Activated effector memory CD4-positive, alpha-beta T cell treated with Interleukin-2 at 50 U/mL for 16 hours (primary cell): ENCODE results near the gene HINT2.

Experiments
- DNase-seq: peaks from one replicate; pipeline ENCODE4 v3.0.0-alpha.2; 2020

Gene HINT2

DNA sequence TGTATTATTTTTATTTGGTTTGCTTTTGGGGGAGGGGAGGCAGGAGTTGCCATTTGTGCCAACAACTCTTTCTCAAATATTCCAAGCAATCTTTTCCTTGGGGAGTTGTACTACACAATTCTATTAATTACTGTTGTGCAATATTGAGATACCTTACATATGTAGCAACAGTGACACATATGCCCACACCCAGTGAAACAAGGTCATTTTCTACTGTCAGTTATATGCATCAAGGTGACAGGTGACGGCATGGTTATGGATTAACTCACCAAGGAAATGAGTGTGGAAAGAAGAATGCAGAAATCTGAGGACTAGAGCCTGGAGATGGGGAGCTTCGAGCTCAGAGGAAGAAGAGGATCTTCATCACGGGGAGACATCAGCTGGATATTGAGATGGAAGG lies 42.9 kb downstream of the HINT2 start:
- no peak for DNase-seq

- DNase-seq = no peak
Measured at GRCh38 chr9:35771534-35771933, 43.3 kb downstream of the HINT2 start.

- no peak for DNase-seq
Measured at GRCh38 chr9:35771075-35771433, 43.8 kb downstream of the HINT2 start.

DNA sequence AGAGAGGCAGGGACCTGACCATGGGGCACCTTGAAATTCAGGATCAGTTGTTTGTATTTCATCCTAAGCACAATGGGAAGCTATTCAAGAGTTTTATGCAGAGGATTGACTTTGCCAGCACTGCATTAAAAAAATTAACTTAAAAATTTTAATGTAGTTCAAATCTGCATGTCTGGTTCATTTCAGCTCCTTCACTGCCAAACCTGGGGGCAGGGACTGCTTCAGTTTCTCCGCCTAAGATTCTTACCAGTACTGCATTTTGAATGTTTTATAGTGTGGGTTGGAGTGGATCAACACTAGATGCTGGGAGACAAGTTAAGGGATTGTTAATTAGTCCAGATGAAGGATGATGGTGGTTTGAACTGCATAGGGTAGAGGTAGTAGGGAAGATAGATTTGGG lies 45.1 kb downstream of the HINT2 start:
- no peak for DNase-seq

GRCh38 chr9:35767458-35767857 lies 47.4 kb downstream of the HINT2 start:
- no peak for DNase-seq

- no peak for DNase-seq
Measured at GRCh38 chr9:35766997-35767396, 47.8 kb downstream of the HINT2 start.

DNA sequence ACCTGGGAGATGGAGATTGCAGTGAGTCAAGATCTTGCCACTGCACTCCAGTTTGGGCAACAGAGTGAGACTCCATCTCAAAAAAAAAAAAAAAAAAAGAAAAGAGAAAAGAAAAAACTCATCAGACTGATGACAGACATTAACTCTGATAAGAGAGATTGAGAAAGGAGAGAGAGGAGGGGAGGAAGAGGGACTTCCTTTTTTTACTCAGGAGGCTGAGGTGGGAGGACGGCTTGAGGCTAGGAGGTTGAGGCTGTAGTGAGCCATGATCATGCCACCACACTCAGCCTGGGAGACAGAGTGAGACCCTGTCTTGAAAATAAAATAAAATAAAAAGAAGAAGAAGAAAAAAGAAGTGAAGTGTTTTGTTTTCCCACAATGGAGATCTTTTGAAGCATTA lies 51.0 kb downstream of the HINT2 start:
- no peak for DNase-seq

DNA sequence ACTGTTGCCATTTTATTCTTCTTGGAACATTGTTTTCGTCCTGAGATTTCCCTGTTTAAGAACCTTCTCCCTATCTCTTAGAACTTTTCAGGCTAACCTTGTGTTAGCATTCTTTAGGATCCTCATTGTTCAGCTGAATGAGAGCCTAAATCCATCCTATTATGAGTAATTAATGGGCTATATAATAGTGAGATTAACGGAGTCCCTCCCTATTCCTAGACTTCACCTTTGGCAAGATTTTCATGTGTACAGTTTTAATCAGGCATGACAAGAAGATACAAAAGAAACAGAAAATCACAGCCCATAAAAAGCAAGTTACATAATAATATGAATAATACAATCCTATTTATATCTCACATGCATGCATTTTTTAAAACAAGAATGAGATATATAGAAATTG lies 51.7 kb downstream of the HINT2 start:
- DNase-seq = no peak
